NCI-H2107 treated with DMSO at 0.1 percent for 48 hours (cell line): Measurements from ENCODE around the gene TXN2.
"Not testable (repeated sequence)": the region's sequence is repeated elsewhere in the genome, so short reads cannot be mapped to it uniquely, and the experiment has no call there.

ENCODE experiments used
- DNase-seq: peaks from one replicate; lab custom pipeline; 2025; ENCODE audit not compliant: unreplicated experiment; lab: John Stamatoyannopoulos, UW

Gene TXN2

DNA sequence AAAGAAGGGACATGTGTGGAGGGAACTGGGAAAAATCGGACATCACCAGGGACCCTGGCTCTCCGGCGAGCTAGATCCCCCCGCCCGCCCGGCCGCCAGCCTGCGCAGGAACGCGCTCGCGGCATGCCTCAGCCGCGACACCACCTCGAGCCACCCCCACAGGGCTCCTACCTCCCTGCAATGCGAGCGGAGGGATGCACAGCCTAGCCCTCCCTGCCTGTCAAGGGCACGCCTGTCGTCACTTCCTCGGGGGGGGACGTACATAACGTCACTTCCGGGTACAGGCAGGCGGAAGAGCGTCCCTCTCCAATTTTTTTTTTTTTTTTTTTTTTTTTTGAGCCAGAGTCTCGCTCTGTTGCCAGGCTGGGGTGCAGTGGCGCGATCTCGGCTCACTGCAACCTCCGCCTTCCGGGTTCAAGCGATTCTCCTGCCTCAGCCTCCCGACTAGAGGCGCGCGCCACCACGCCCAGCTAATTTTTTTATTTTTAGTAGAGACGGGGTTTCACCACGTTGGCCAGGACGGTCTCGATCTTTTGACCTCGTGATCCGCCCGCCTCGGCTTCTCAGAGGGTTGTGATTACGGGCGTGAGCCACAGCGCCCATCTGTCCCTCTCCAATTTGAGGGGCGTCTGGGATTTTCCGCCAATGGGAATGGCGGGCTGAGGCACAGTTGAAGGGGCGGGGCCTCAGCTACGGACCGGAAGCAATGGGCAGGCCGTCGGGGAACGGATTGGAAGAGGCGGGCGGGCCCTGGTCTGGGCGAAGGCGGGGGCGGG is at the start of gene TXN2:
TSS of gene TXN2 (minus strand) at position 248 of the 776 bp plus-strand sequence. CDS start 803 bp downstream, outside the sequence.
- peak; percentile 78 for DNase-seq

DNA sequence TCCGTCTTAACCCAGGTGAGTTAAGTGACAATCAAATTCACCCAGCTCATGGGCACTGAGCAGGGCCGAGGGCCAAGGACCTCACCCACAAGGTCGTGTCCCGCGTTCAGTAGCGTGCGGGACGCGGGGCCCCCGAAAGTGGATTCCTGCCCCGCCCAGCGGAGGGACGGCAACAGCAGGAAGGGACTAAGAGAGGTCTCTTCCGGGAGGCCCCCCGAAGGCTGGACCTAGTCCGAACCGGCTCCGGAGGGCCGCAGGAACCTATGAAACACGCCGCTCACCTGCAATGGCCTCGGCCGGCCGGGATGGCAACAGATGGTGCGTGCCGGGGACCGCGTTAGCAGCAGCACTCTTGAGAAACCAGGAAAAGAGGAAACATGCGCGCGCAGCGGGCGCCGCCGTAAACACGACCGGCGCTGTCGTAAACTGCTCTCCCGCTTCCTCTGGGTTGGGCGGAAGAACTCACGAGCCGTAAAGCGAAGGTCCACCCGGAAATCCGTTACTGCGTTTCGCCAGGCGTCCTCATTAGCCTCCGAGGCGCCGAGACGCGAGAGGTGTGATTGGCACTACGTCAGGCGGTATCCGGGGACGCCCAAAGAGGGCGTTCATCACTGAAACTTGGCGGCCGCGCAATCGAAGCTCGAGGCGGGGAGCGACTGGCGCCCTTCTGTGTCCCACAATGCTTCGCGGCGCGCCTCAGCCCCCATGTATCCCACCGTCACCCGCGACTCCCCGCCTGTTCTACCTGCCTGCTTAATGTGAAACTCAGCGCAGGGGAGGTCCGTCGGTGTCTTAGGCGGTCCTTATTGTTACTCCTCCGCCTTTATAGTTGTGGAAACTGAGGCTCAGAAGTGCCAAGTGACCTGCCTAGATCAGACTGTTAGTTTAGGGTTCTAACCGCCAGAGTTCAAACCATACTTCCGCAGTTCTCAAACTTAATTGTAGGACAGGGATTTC is 47.6 kb upstream of the TXN2 start, which contains the start of gene EIF3D:
TSS of gene EIF3D (minus strand) at position 372 of the 957 bp plus-strand sequence. CDS start 3,045 bp downstream, outside the sequence.
- DNase-seq, result peak; percentile 88

GRCh38 chr22:36528341-36528740 is 46.9 kb upstream of the TXN2 start:
- no peak for DNase-seq

GRCh38 chr22:36522662-36523061 is 41.2 kb upstream of the TXN2 start:
- no peak for DNase-seq

GRCh38 chr22:36520423-36520822 is 39.0 kb upstream of the TXN2 start:
- no peak for DNase-seq

GRCh38 chr22:36519906-36520305 is 38.5 kb upstream of the TXN2 start:
- DNase-seq, result not testable (repeated sequence)

- DNase-seq, result no peak
Measured at GRCh38 chr22:36514766-36515165, 33.3 kb upstream of the TXN2 start.

DNA sequence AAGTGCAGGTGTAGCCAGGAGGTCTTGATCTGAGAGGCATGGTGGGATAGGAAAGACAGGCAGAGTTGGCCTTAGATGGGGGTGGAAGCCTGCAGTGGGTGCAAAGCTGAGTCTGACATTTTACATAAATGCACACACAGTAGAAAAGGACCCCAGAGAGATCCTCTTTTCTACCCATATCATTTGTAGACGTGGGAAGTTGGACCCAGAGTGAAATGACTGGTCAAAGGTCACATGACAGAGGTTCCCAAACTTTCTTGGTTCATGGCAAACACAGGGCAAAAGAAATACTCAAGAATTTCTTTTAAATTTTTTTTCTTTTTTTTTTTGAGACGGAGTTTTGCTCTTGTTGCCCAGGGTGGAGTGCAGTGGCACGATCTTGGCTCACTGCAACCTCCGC is 31.6 kb upstream of the TXN2 start:
- DNase-seq, result no peak

DNA sequence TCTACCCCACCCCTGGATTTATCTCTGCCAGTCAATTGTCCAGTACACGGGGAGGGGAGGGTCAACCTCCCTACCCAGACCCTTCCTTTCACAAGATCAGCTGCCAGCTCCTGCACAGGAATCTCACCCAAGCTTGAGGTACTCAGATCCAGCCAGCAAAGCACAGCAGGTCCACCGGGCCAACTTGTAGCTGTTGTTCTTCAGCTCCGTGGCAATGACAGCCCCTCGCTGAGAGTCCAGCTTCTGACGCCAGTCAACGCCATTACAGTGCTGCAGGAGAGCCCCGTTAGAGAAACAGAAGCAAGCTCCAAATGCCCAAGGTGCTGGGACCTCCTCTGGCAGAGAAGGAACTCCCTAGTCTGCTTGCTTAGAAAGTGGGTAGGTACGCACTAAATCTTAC is 30.9 kb upstream of the TXN2 start:
- no peak for DNase-seq

DNA sequence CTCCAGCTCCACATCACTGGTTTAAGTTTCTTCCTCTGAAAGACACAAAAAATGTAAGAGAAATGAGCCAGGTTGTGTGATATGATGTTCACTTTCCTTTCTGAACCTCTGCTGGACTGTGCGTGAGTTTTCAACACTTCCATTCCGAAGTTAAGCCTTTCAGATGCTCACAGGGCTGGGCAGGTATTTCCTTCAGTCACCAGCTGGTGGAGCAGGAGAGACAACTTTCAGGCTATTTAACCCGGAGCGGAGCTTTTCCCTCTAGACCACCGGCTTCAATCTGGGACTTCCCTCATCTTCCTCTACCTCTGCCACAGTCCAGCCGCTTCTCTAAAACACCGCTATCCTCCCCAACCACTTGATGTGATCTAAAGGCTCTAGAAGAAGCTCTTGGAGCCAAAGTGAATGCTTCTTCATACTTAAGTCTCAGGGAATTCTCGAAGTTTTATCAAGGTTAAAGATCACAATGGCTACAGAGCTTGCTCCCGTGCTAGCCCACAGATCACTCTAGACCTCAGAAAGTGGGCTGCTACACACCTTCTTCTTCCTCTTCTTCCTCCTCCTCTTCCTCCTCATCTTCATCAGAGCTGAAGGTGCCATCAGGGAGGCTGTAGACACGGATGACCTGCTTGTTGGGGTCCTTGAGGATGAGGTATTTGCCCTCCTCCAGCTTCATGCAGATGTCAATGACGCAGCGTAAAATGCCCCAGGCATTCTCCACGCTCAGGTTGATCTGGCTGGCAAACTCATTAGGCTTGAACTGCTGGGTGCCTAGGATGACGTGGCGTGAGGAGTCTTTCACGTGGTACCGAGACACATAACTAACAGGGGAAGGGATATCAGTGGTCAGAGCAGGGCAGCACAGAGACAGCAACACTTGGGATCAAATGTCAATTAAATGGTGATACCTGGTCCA is 29.8 kb upstream of the TXN2 start:
- DNase-seq, result no peak

GRCh38 chr22:36510384-36510783 is 28.9 kb upstream of the TXN2 start:
- DNase-seq, result peak; percentile 42

- no peak for DNase-seq
Measured at GRCh38 chr22:36507518-36508010, 26.1 kb upstream of the TXN2 start.

GRCh38 chr22:36506637-36507517 is 25.4 kb upstream of the TXN2 start, which contains the start of gene FOXRED2:
FOXRED2 (minus strand) TSS chr22:36507040; CDS start chr22:36506422, 618 bp downstream.
- DNase-seq, result peak; percentile 37

DNA sequence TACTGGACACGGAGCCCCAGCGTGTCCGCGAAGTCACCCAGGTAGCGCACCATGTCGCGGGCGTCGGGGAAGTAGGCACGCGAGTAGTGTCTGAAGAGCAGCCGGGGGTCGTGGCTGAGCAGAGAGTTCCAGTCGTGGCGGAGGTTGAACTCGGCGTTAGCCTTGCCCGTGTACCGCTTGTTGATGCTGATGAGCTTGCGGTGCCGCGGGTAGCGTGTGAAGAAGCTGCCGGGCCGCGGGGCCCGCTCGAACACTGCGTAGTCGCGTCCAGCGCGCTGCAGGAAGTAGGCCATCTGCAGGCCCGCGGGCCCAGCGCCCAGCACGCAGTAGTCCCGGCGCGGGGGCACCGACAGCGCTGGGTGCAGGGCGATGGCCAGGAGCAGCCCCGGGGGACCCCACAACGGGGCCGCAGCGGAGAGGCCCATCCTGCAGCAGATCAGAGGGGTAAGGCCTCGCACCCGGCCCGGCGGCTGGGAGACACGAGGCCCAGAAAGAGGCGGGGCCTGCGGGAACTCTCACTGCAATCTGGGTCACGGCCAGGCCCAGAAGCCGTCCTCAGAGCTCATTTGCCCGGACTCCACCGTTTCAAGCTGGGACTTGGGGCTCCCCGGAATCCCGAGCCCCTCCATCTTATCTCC is 24.7 kb upstream of the TXN2 start:
- no peak for DNase-seq

GRCh38 chr22:36497910-36498665 is 16.6 kb upstream of the TXN2 start:
- DNase-seq, result no peak

DNA sequence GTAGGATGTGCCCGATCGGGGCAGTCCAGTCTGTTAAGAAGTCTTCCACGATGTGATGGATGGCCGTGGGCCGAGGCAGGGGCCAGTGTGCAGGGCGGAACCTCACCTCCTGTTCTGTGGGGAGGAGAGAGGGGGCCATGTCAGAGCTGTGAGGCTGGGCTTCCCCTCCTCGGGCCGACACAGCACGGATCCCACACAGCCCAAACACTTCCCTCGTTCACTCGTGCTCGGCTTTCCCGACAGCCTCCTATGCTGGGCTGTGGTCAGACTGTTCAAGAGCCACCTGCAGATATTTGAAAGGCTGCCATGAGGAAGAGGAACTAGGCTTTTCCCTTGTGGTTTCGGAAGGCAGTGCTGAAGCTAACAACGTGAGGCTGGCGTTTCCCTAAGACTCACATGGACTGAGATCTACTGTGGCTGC is 12.3 kb upstream of the TXN2 start:
- DNase-seq, result peak; percentile 18

GRCh38 chr22:36492109-36492508 is 10.7 kb upstream of the TXN2 start:
- no peak for DNase-seq

- no peak for DNase-seq
Measured at GRCh38 chr22:36491155-36491554, 9.7 kb upstream of the TXN2 start.
